LNCaP clone FGC (cell line): ENCODE results near the gene TSPAN7.

Source experiments
- DNase-seq: peaks from one replicate; pipeline ENCODE4 v3.0.0-alpha.2; 2011; ENCODE audit warnings: low read depth
- H3K4me3 ChIP-seq: 2 replicates; pipeline ENCODE4 v1.5.1; 2011; ENCODE audit warnings: mild to moderate bottlenecking, low read depth, low read length, control low read depth
- CTCF ChIP-seq: IDR thresholded peaks from 2 replicates; pipeline ENCODE4 v1.5.1; 2012; ENCODE audit warnings: mild to moderate bottlenecking; ENCODE audit not compliant: control insufficient read depth, insufficient read depth; ENCODE audit errors: extremely low read depth

The TSPAN7 gene

DNA sequence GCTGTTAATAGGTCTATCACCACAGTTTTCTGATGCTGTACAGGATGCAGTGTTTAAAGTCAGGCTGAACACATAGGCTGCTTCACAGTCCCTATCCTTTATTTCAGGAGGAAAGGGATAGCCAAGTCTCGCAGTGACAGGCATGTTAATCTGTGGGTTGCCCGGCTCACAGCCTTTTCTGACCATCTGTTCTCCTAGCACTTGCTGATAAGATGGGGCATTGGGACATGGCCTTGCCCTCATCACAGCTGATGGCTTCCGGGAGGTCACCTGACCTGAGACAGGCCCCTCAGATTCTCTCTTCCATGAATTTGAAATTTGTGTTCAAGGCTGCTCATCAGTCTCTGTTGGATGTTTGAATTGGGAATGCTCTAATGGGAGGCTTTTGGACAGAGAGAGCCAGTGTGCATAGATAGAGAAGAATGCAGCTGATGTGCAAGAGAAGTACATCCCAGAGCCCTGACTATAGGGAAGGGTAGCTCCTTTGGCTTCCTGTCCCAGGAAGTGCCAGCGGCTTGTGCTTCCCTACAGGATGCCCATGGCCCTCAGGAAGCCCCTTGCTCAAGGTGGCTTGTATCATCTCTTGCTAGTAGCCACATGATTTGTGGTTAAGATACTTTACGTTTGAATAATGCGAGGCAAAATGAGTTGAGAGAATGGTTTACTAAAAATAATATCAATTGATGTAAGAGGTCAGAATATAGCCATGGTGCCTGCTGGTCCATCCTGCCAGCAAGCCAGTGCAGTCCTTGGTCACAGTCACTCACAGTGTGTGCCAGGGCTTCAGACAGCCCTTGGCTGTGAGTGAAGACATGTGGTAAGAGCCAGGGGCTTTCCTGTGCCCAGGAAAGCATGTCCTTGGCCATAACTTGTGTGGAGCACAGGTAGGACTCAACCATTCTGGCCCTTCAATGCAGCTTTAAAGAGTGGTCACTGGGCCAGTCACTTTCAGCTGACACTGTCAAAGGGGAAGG lies 88.6 kb downstream of the TSPAN7 start:
- no peak overlapping the region for H3K4me3 ChIP-seq
- no peak for DNase-seq
- no peak for TF ChIP-seq CTCF

DNA sequence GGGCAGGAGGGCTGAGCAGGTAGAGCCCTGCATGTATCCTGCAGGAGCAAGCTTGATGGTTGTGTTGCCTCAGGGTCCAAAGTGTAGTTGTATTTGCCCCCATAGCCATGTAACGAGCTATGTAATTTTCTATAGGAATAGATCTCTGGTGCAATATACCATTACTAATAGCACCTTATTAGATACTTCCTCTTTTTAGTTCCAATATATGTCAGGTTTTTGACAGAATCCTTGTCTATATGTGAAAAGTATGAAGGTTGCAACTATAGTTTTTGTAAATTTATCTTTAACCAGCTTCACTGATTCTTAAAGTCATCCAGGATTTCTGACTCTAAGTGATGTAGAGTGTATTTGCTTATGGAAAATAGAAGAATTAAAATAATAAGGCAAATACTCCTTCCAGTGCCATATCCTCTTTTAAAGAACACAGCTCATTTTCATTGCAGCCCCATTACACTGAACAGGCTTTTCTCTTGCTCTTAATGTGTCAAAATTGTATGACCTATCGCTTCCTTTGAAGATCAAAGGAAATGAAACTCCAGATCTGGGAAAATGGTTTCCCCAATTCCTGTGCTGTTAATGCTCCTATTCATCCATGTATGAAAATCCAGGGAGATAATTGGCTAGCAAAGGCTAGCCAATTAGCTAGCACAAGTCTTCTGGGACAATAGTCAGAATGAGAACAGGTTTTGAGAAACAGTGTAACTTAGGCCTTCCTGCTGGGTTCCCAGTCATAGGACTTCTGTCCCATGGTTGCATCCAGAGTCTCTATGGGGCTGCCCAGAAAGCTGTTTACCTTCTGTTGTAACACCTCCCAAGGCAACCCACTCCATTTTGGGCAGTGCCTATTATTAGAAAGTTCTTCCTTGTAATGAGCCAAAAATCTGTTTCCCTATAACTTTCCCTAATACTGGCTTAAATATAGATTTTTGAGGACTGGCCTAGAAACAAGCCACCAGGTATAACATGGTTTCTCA lies 90.6 kb downstream of the TSPAN7 start:
- TF ChIP-seq CTCF: no peak
- no peak for DNase-seq
- no peak overlapping the region for H3K4me3 ChIP-seq

- TF ChIP-seq CTCF: no peak
- no peak overlapping the region for H3K4me3 ChIP-seq
- no peak for DNase-seq
These were observed 91.6 kb downstream of the TSPAN7 start for GRCh38 chrX:38652934-38653442.

GRCh38 chrX:38654302-38654701 lies 93.0 kb downstream of the TSPAN7 start:
- no peak overlapping the region for H3K4me3 ChIP-seq
- peak; percentile 60 for TF ChIP-seq CTCF
- DNase-seq: peak; percentile 15

DNA sequence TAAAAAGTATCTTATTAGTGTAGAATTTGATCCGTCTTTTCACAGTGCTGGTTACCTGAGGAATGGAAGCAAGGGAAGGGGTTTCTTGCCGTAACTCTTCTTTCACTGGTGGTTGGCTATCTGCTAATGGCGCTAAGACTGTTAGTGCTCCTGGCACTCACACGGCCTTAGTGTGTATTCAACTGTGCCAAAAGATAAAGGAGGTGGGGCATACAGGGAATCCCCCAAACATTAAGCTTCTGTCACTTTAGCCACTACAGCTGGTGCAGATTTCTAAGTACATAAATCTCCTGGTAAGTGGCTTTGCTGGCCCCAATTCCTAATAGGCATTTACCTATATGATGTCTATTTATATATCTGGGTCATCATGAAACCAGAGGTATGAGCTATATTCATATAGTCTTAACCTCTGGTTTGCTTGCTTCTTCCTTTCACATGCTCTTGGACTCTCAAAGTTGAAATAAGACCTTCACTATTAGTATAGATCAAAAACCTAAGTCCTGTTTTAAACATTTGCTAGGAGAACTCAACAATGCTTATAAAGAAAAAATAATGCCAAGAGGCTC lies 95.1 kb downstream of the TSPAN7 start:
- DNase-seq: no peak
- TF ChIP-seq CTCF: no peak
- no peak overlapping the region for H3K4me3 ChIP-seq

DNA sequence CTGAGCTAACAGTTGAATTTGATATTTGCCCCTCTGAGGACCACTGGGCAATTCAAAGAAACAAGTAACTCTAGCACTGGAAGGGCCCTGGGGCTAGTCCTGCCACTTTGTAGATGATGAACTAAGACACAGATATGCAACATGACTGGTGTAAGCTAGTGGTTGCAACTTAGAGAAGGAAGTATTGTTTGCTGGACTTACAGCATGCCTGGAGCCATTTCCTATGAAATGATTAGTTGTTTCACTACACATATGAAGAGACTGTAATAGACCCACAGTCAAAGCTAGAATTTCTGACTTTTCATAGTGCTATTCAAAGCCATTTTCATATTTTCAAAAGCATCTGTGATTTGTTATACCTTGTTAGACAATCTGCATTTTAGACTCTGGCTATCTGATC lies 96.2 kb downstream of the TSPAN7 start:
- TF ChIP-seq CTCF: no peak
- no peak overlapping the region for H3K4me3 ChIP-seq

More for the DNA sequence above, 96.2 kb downstream of the TSPAN7 start:
- DNase-seq: no peak
